IPS DF 19.7 (cell line): Measurements from ENCODE around the gene UNC79.
A peak's percentile ranks its signal among the peaks of the same experiment; 100 is the strongest.
"Not testable (repeated sequence)": the region's sequence is repeated elsewhere in the genome, so short reads cannot be mapped to it uniquely, and the experiment has no call there.

Experiments
- DNase-seq: peaks from one replicate; pipeline ENCODE4 v3.0.0-alpha.2; 2013; ENCODE audit warnings: low read depth, low spot score

UNC79 gene

GRCh38 chr14:93430315-93431035 lies at the start of gene UNC79:
Gene UNC79, plus strand, starts transcription at chr14:93430939. Its CDS starts 91 bp downstream, at chr14:93431030.
- DNase-seq: peak; percentile 52

- DNase-seq: no peak
Measured at GRCh38 chr14:93381644-93382043, 49.1 kb upstream of the UNC79 start.

- not testable (repeated sequence) for DNase-seq
Measured at GRCh38 chr14:93384256-93384655, 46.5 kb upstream of the UNC79 start.

GRCh38 chr14:93395231-93395630 lies 35.5 kb upstream of the UNC79 start:
- no peak for DNase-seq

GRCh38 chr14:93396456-93396855 lies 34.3 kb upstream of the UNC79 start:
- no peak for DNase-seq

GRCh38 chr14:93398491-93398890 lies 32.2 kb upstream of the UNC79 start:
- DNase-seq: no peak

GRCh38 chr14:93402951-93403350 lies 27.8 kb upstream of the UNC79 start:
- DNase-seq: no peak

- DNase-seq: no peak
Measured at GRCh38 chr14:93410021-93410420, 20.7 kb upstream of the UNC79 start.

GRCh38 chr14:93410893-93411292 lies 19.8 kb upstream of the UNC79 start:
- DNase-seq: no peak

GRCh38 chr14:93425136-93425535 lies 5.6 kb upstream of the UNC79 start:
- DNase-seq: not testable (repeated sequence)

GRCh38 chr14:93426750-93427149 lies 4.0 kb upstream of the UNC79 start:
- DNase-seq: no peak

GRCh38 chr14:93431036-93431670 lies 414 bp downstream of the UNC79 start:
- DNase-seq: peak; percentile 52

- no peak for DNase-seq
Measured at GRCh38 chr14:93454224-93454623, 23.5 kb downstream of the UNC79 start.

- DNase-seq: no peak
Measured at GRCh38 chr14:93456356-93456755, 25.6 kb downstream of the UNC79 start.

GRCh38 chr14:93458234-93458633 lies 27.5 kb downstream of the UNC79 start:
- DNase-seq: no peak

- no peak for DNase-seq
Measured at GRCh38 chr14:93462479-93462878, 31.7 kb downstream of the UNC79 start.

GRCh38 chr14:93464271-93464670 lies 33.5 kb downstream of the UNC79 start:
- DNase-seq: no peak

- no peak for DNase-seq
Measured at GRCh38 chr14:93475471-93475870, 44.7 kb downstream of the UNC79 start.

GRCh38 chr14:93476305-93476704 lies 45.6 kb downstream of the UNC79 start:
- DNase-seq: no peak

- not testable (repeated sequence) for DNase-seq
Measured at GRCh38 chr14:93479074-93479473, 48.3 kb downstream of the UNC79 start.

GRCh38 chr14:93480867-93481266 lies 50.1 kb downstream of the UNC79 start:
- DNase-seq: no peak

GRCh38 chr14:93481758-93482157 lies 51.0 kb downstream of the UNC79 start:
- DNase-seq: no peak

GRCh38 chr14:93490001-93490400 lies 59.3 kb downstream of the UNC79 start:
- DNase-seq: no peak
